SU-DHL-6 (cell line): ENCODE data around the gene SLC7A4.
"Not testable (repeated sequence)": the region's sequence is repeated elsewhere in the genome, so short reads cannot be mapped to it uniquely, and the experiment has no call there.

Experiments used
- H2AFZ ChIP-seq: fragments of 200-600 bp; sonication (generic); 2 replicates; pipeline ENCODE4 v1.6.1; 2014; ENCODE audit warnings: low read depth, mild to moderate bottlenecking, moderate library complexity, mixed read lengths, antibody characterized with exemption, low read length; ENCODE audit not compliant: severe bottlenecking
- H3F3A ChIP-seq: fragments of 200-600 bp; shearing (Covaris generic); 2 replicates; pipeline ENCODE4 v1.6.0; 2016; ENCODE audit warnings: antibody characterized with exemption, mild to moderate bottlenecking; ENCODE audit not compliant: insufficient read depth
- H3K27ac ChIP-seq: fragments of 200-600 bp; sonication (generic); 2 replicates; pipeline ENCODE4 v1.5.1; 2016; ENCODE audit warnings: low read depth, mild to moderate bottlenecking, low read length, moderate library complexity, mixed read lengths
- H3K27me3 ChIP-seq: fragments of 200-600 bp; sonication (generic), shearing (Covaris generic); 2 replicates; pipeline ENCODE4 v1.6.0; 2014; ENCODE audit warnings: mild to moderate bottlenecking, low read length
- H3K36me3 ChIP-seq: fragments of 200-600 bp; sonication (generic); 2 replicates; pipeline ENCODE4 v1.6.1; 2014; ENCODE audit warnings: mild to moderate bottlenecking, low read length, mixed read lengths
- H3K4me2 ChIP-seq: fragments of 300-600, 200-600 bp; shearing (Covaris generic), sonication (generic); 2 replicates; pipeline ENCODE4 v1.6.0; 2014; ENCODE audit warnings: low read length, low read depth, mild to moderate bottlenecking; ENCODE audit not compliant: poor library complexity, severe bottlenecking
- H3K4me3 ChIP-seq: fragments of 200-600 bp; sonication (generic); 2 replicates; pipeline ENCODE4 v1.5.1; 2014; ENCODE audit warnings: antibody characterized with exemption, low read length, mild to moderate bottlenecking, mixed read lengths; ENCODE audit not compliant: insufficient read depth, poor library complexity, severe bottlenecking
- H3K79me2 ChIP-seq: fragments of 200-600 bp; sonication (generic); 2 replicates; pipeline ENCODE4 v1.6.1; 2014; ENCODE audit warnings: mild to moderate bottlenecking, low read length, moderate library complexity; ENCODE audit not compliant: insufficient read depth
- H3K9ac ChIP-seq: fragments of 200-600 bp; sonication (generic); 2 replicates; pipeline ENCODE4 v1.7.0; 2014; ENCODE audit warnings: mild to moderate bottlenecking, low read length
- H3K9me2 ChIP-seq: fragments of 200-600 bp; sonication (generic); replicated peaks from 2 replicates; pipeline ENCODE4 v1.6.1; 2014; ENCODE audit warnings: low read length; ENCODE audit not compliant: insufficient read depth
- H3K9me3 ChIP-seq: fragments of 200-600 bp; sonication (generic); 2 replicates; pipeline ENCODE4 v1.6.1; 2014; ENCODE audit warnings: low read length, mixed read lengths; ENCODE audit not compliant: insufficient read depth
- H4K20me1 ChIP-seq: fragments of 200-600 bp; sonication (generic); 2 replicates; pipeline ENCODE4 v1.6.1; 2014; ENCODE audit warnings: low read depth, mild to moderate bottlenecking, antibody characterized with exemption, low read length, moderate library complexity, mixed read lengths
- EZH2phosphoT487 ChIP-seq: fragments of 200-600 bp; sonication (generic), shearing (Covaris generic); conservative IDR thresholded peaks from 2 replicates; pipeline ENCODE4 v1.6.1; 2018; ENCODE audit warnings: mild to moderate bottlenecking, antibody characterized with exemption, low read length, moderate library complexity, mixed read lengths
- TF ChIP-seq, protein P1 (sequence below): fragments of 200-600 bp; sonication (generic); IDR thresholded peaks from one replicate; pipeline ENCODE4 v1.5.1; 2017; ENCODE audit warnings: antibody characterized with exemption, mild to moderate bottlenecking, low read length, moderate library complexity; ENCODE audit not compliant: insufficient read depth, poor library complexity, severe bottlenecking

Gene SLC7A4

DNA sequence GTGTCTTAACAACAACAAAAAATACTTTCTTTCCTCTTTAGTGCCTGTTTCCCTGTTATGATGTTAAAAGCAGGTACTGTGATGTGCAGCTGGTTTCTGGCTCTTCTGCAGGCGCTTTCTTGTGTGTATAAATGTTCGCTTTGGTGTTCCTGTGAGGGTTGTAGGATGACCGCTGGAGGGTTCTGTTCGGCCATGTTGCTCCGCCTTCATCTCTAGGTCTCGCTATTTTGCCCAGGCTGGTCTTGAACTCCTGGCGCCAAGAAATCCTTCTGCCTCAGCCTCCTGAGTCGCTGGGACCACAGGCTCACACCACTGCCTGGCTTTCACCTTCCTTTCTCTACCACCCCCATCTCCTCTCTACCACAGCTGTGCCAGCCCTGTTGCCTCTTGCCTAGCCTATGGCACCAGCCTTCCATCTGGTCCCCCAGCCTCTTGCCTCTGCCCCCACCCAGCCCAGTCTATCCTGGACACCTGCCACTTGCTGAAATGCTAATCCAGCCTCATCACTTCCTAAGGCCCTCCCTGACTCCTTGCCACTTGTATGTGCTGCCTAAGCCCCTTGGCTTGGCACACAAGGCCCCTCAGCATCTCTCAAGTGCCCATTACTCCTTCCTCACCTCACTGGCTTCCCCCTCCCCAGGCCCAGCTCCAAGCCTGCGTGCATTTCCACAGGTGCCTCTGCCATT, 18.9 kb upstream of the SLC7A4 start:
- no peaks in the 10 kb centered on the region for H3K9me3 ChIP-seq
- no peaks in the 10 kb centered on the region for H3K36me3 ChIP-seq
- H3K4me3 ChIP-seq, result no peak overlapping the region
- no peak overlapping the region for H3K9ac ChIP-seq
- H3K4me2 ChIP-seq, result no peak overlapping the region
- H3K27ac ChIP-seq, result no peak overlapping the region
- H4K20me1 ChIP-seq, result no peaks in the 10 kb centered on the region
- H3K9me2 ChIP-seq, result no peaks in the 10 kb centered on the region
- TF ChIP-seq, protein P1, sequence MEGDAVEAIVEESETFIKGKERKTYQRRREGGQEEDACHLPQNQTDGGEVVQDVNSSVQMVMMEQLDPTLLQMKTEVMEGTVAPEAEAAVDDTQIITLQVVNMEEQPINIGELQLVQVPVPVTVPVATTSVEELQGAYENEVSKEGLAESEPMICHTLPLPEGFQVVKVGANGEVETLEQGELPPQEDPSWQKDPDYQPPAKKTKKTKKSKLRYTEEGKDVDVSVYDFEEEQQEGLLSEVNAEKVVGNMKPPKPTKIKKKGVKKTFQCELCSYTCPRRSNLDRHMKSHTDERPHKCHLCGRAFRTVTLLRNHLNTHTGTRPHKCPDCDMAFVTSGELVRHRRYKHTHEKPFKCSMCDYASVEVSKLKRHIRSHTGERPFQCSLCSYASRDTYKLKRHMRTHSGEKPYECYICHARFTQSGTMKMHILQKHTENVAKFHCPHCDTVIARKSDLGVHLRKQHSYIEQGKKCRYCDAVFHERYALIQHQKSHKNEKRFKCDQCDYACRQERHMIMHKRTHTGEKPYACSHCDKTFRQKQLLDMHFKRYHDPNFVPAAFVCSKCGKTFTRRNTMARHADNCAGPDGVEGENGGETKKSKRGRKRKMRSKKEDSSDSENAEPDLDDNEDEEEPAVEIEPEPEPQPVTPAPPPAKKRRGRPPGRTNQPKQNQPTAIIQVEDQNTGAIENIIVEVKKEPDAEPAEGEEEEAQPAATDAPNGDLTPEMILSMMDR, result no peak
- TF ChIP-seq EZH2phosphoT487, result no peak
- no peaks in the 10 kb centered on the region for H3K79me2 ChIP-seq
- H3F3A ChIP-seq, result no peaks in the 10 kb centered on the region
- H3K27me3 ChIP-seq, result no peaks in the 10 kb centered on the region
- no peak overlapping the region for H2AFZ ChIP-seq

DNA sequence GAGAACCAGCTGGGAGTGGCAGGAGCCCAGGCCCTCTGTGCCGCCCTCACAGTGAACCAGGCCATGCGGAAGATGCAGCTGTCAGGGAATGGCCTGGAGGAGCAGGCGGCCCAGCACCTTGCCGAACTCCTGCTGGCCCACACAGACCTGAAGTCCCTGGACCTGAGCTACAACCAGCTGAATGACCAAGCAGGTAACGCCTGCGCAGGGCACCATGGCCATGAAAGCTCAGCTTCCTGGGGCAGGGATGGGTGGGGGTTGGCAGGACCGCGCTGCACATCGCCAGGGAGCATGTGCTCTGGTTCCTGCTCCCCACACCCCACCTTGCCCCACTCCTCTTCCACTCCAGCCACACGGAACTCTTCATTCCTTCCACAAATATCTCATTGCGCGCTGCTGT, 16.6 kb upstream of the SLC7A4 start:
- H3K4me3 ChIP-seq, H3K36me3 ChIP-seq, H3K27ac ChIP-seq, H3F3A ChIP-seq, H3K4me2 ChIP-seq, H3K27me3 ChIP-seq, H3K9me2 ChIP-seq, H3K79me2 ChIP-seq, H3K9ac ChIP-seq, H4K20me1 ChIP-seq, H3K9me3 ChIP-seq, H2AFZ ChIP-seq: not testable (repeated sequence)

DNA sequence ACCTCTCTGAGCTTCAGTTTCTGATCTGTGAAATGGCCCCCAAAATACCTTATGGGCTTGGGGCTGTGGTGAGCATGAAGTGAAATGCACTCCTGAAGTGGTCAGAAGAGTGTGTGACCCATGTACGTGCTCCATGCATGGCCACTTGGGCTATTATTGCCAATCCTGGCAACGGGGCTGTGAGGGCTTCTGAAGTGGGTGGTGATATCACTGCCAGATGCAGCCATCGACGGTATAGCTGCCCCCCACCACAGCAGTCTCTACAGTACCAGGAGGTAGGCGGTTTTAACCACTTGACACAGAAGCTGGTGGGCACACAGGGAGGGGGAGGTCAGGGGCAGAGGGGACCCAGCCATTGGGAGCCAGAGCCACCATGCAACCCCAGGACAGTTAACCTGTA, 16.1 kb upstream of the SLC7A4 start:
- not testable (repeated sequence) for H3K27me3 ChIP-seq, H3K9me2 ChIP-seq, H3K4me2 ChIP-seq, H3K27ac ChIP-seq, H3K79me2 ChIP-seq, H3K9ac ChIP-seq, H3K9me3 ChIP-seq, H3K4me3 ChIP-seq, H4K20me1 ChIP-seq, H3F3A ChIP-seq, H3K36me3 ChIP-seq, H2AFZ ChIP-seq

DNA sequence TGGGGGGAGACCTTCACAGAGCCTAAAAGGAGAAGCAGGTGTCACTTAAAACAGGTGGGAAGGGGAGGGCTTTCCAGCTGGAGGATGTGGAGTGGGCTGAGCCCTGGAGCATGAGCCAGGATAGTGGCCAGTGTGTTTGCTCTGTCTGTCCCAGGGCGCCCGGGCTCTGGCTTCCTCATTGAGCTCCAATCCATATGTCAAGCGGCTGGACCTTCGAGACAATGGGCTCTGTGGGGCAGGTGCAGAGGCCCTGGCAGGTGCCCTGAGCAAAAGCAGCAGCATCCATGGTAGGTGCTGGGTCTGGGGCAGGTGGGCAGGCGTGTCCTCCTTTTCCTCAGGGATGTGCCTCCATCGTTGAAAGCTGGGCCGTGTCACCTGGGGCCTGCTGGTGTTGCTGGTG, 15.4 kb upstream of the SLC7A4 start:
- Histone ChIP-seq H3K4me2 (no peak overlapping the region), H3K27me3 (no peaks in the 10 kb centered on the region), H3F3A (no peaks in the 10 kb centered on the region), H3K27ac (no peak overlapping the region), H3K9ac (no peak overlapping the region), H3K79me2 (no peaks in the 10 kb centered on the region), H3K9me3 (no peaks in the 10 kb centered on the region), H3K4me3 (no peak overlapping the region), H3K9me2 (no peaks in the 10 kb centered on the region), H3K36me3 (no peaks in the 10 kb centered on the region), H4K20me1 (no peaks in the 10 kb centered on the region), H2AFZ (no peak overlapping the region)
- no peak for TF ChIP-seq EZH2phosphoT487
- TF ChIP-seq, protein P1, result no peak
